Natural killer cell treated with Interleukin-12 subunit alpha and Interleukin-12 subunit beta and Interleukin-15 and Interleukin-18, amount 100 ng/mL, for 72 hours (primary cell): ENCODE measurements around the gene CFAP46. TPM values are rescaled to one million over a fixed set of nuclear protein-coding genes. Genes with fewer than 3 reads are reported as not detected.

Experiments
- ATAC-seq, 2 donors: fragments of 150-1000 bp; cut with Tn5 transposase in 1 of 2; sonication (Bioruptor Pico), chemical (Tn5 transposase) in 1 of 2; 2 replicates each; pipeline ENCODE4 v1.10.0; 2021
- DNase-seq: peaks from one replicate; pipeline ENCODE4 v3.0.0; 2022; ENCODE audit warnings: low spot score
- H3K27ac Mint-ChIP-seq, 2 donors: 1 replicate in 1 of 2; 2 replicates in 1 of 2; pipeline ENCODE4 v1.8.0; 2022; ENCODE audit warnings: mixed read lengths in 2 of 2, mild to moderate bottlenecking in 1 of 2, moderate library complexity in 1 of 2
- H3K27me3 Mint-ChIP-seq, 2 donors: 1 replicate in 1 of 2; 2 replicates in 1 of 2; pipeline ENCODE4 v1.8.0; 2022; ENCODE audit warnings: mixed read lengths in 2 of 2
- H3K36me3 Mint-ChIP-seq: one replicate; pipeline ENCODE4 v1.8.0; 2022; ENCODE audit warnings: mixed read lengths
- H3K4me1 Mint-ChIP-seq, 2 donors: 1 replicate in 1 of 2; 2 replicates in 1 of 2; pipeline ENCODE4 v1.8.0; 2022; ENCODE audit warnings: low read depth in 2 of 2, mixed read lengths in 2 of 2, mild to moderate bottlenecking in 1 of 2
- H3K4me3 Mint-ChIP-seq: one replicate; pipeline ENCODE4 v1.8.0; 2022; ENCODE audit warnings: mixed read lengths
- H3K9me3 Mint-ChIP-seq: 2 replicates; pipeline ENCODE4 v1.8.0; 2022; ENCODE audit warnings: mixed read lengths
- total RNA-seq, 2 donors: library from RNA; stranded (reverse); gene quantifications; one replicate each; pipeline ENCODE4 v1.2.3, GENCODE V29; 2022

The CFAP46 gene
- total RNA-seq, 2 donors from 2014 or later = 0.19 TPM; not detected in 1

- DNase-seq (peak; percentile 37), ATAC-seq (no peak)
- no peak overlapping the region for H3K4me3 Mint-ChIP-seq
- H3K27me3 Mint-ChIP-seq = no peaks in the 10 kb centered on the region
- H3K4me1 Mint-ChIP-seq = no peaks in the 10 kb centered on the region
- H3K27ac Mint-ChIP-seq = no peak overlapping the region
- H3K9me3 Mint-ChIP-seq = no peaks in the 10 kb centered on the region
- no peaks in the 10 kb centered on the region for H3K36me3 Mint-ChIP-seq
Observed at GRCh38 chr10:132919374-132920100, 22.8 kb downstream of the CFAP46 start.

DNA sequence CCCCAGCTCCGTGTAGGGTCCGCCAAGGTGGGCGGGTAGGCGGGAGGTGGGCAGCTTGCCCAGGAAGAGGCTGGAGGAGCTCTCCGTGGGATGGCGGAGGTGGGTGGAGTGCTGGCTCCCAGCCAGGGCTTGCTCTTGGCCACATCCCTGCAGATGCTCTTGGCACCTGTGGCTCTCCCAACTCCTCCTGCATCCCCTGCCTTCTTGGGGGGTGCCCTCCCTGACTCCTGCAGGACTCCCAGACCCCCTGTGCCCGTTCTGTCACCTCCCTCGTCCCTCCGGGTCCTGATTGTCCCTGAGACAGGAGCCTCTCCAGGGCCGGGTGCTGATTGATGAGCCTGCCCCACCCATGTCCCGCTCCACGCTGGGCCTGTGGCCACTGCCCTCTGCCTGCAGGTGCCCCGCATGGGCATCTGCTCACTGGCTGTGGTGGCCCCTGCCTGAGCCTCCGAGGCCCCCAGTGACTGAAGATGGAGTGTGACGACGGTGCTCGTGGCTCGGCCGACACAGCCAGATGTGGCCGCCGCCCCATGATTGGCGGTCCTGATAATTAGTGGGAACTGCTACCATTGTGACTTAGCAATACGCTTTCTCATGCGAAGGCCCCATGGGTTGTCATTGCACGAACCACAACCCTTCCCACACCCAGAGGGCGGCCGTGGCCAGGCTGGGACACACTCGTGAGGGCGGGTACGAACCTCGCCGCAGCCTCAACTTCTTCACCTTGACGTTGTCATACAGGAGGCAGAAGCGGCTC is 23.6 kb downstream of the CFAP46 start:
- no peak for ATAC-seq
- no peak overlapping the region for H3K27ac Mint-ChIP-seq
- no peaks in the 10 kb centered on the region for H3K9me3 Mint-ChIP-seq
- H3K4me1 Mint-ChIP-seq = no peaks in the 10 kb centered on the region
- peak; percentile 58 for DNase-seq
- no peaks in the 10 kb centered on the region for H3K36me3 Mint-ChIP-seq
- no peaks in the 10 kb centered on the region for H3K27me3 Mint-ChIP-seq
- H3K4me3 Mint-ChIP-seq = no peak overlapping the region

DNA sequence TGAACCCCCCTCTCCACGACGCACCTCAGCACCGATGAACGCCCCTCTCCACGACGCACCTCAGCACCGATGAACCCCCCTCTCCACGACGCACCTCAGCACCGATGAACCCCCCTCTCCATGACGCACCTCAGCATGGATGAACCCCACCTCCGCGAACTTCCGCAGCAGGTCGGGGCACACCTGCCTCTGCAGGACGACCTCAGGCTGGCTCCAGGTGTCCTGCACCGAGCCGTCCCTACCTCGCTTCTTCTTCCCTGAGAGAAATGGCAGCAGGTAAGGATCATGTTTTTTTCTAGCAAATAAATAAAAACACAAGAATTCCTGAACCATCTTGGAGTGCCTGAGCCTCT is 24.1 kb downstream of the CFAP46 start:
- no peaks in the 10 kb centered on the region for H3K36me3 Mint-ChIP-seq
- no peak for ATAC-seq
- no peaks in the 10 kb centered on the region for H3K27me3 Mint-ChIP-seq
- H3K9me3 Mint-ChIP-seq = no peaks in the 10 kb centered on the region
- no peak overlapping the region for H3K4me3 Mint-ChIP-seq
- peak; percentile 54 for DNase-seq
- H3K27ac Mint-ChIP-seq = no peak overlapping the region
- no peaks in the 10 kb centered on the region for H3K4me1 Mint-ChIP-seq

- Mint-ChIP-seq H3K4me3 (no peak overlapping the region), H3K27me3 (no peaks in the 10 kb centered on the region), H3K4me1 (peaks cover 0 to 3% of the 10 kb centered on the region in 2 donors), H3K9me3 (no peaks in the 10 kb centered on the region), H3K27ac (no peak overlapping the region), H3K36me3 (no peaks in the 10 kb centered on the region)
- DNase-seq (peak; percentile 37), ATAC-seq (no peak)
Observed at GRCh38 chr10:132916956-132917666, 25.3 kb downstream of the CFAP46 start.

GRCh38 chr10:132916421-132916841 is 25.9 kb downstream of the CFAP46 start:
- H3K9me3 Mint-ChIP-seq = no peaks in the 10 kb centered on the region
- H3K27me3 Mint-ChIP-seq = no peaks in the 10 kb centered on the region
- peaks cover 0 to 6% of the 10 kb centered on the region in 2 donors for H3K4me1 Mint-ChIP-seq
- no peak overlapping the region for H3K4me3 Mint-ChIP-seq
- H3K36me3 Mint-ChIP-seq = no peaks in the 10 kb centered on the region
- DNase-seq (no peak), ATAC-seq (no peak)
- no peak overlapping the region for H3K27ac Mint-ChIP-seq

DNA sequence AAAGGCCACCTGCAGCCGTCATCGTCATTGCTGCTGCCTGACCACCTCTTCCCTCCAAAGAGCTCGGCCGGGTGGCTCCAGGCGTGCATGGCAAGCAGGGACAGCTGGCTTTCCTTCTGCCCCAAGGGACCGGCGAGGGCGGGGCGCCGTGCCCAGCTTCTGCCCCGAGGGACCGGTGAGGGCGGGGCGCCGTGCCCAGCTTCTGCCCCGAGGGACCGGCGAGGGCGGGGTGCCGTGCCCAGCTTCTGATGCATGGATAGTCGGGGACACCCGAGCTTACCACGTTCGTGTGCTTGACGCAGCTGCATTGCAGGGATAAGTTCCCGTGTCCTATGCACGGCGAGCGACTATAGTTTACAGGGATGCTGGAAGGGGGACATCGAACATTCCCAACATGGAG is 27.0 kb downstream of the CFAP46 start:
- H3K27ac Mint-ChIP-seq = no peak overlapping the region
- no peak for DNase-seq

GRCh38 chr10:132914732-132915131 is 27.6 kb downstream of the CFAP46 start:
- DNase-seq = no peak

More for the DNA sequence above, 27.0 kb downstream of the CFAP46 start:
- Mint-ChIP-seq H3K9me3 (no peaks in the 10 kb centered on the region), H3K4me1 (peaks cover 0 to 6% of the 10 kb centered on the region in 2 donors), H3K4me3 (no peak overlapping the region), H3K36me3 (no peaks in the 10 kb centered on the region), H3K27me3 (no peaks in the 10 kb centered on the region)
- no peak for ATAC-seq

GRCh38 chr10:132913559-132914115 is 28.7 kb downstream of the CFAP46 start:
- no peaks in the 10 kb centered on the region for H3K36me3 Mint-ChIP-seq
- DNase-seq = no peak
- H3K9me3 Mint-ChIP-seq = no peaks in the 10 kb centered on the region
- H3K27ac Mint-ChIP-seq = no peak overlapping the region
- peaks cover 0 to 6% of the 10 kb centered on the region in 2 donors for H3K4me1 Mint-ChIP-seq
- no peak overlapping the region for H3K4me3 Mint-ChIP-seq
- ATAC-seq = no peak
- H3K27me3 Mint-ChIP-seq = no peaks in the 10 kb centered on the region

More at GRCh38 chr10:132914732-132915131, 27.6 kb downstream of the CFAP46 start:
- no peak overlapping the region for H3K4me3 Mint-ChIP-seq
- H3K27ac Mint-ChIP-seq = no peak overlapping the region
- H3K36me3 Mint-ChIP-seq = no peaks in the 10 kb centered on the region
- H3K9me3 Mint-ChIP-seq = no peaks in the 10 kb centered on the region
- peaks cover 0 to 6% of the 10 kb centered on the region in 2 donors for H3K4me1 Mint-ChIP-seq
- H3K27me3 Mint-ChIP-seq = no peaks in the 10 kb centered on the region
- no peak for ATAC-seq

DNA sequence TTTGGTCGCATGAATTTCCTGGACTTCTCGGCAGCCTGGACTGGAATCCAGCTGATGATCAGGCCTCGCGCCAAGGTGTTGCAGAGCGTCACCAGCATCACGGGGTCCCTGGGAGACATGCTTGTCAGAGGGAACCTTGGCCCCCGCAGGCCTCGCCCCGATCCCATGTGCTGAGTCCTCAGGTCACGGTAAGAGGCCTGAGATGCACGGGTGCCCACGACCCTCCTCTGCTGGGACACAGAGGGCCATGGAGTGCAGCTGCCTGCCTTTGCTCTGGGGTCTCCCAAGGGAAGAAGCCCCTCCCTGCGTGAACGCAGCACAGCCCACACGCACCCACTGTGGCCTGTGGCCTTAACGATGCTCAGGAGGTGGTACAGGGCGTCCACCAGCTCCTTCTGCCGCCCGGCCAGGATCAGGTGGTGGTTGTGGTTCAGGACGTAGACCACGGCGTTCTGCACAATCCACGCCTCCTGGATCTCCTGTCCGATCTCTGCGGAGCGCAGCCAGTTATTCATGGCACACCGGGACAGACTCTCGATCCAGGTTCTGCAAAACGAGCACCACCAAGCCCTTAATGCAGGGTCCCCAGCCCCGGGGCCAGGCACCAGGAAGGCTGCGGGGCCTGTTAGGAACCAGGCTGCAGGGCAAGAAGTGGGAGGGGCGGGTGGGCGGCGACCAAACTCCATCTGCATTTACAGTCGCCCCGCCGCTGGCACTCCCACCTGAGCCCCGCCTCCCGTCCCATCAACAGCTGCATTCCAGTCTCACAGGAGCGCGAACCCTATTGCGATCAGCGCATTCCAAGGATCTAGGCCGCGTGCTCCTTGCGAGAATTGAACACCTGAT is 29.4 kb downstream of the CFAP46 start:
- Mint-ChIP-seq H3K4me3 (no peak overlapping the region), H3K27me3 (no peaks in the 10 kb centered on the region), H3K9me3 (no peaks in the 10 kb centered on the region), H3K36me3 (no peaks in the 10 kb centered on the region), H3K27ac (no peak overlapping the region), H3K4me1 (peaks cover 0 to 6% of the 10 kb centered on the region in 2 donors)
- ATAC-seq = no peak
- no peak for DNase-seq

- no peak overlapping the region for H3K4me3 Mint-ChIP-seq
- H3K27ac Mint-ChIP-seq = no peak overlapping the region
- DNase-seq = no peak
- H3K27me3 Mint-ChIP-seq = no peaks in the 10 kb centered on the region
- H3K4me1 Mint-ChIP-seq = peaks cover 0 to 6% of the 10 kb centered on the region in 2 donors
- no peak for ATAC-seq
- H3K9me3 Mint-ChIP-seq = no peaks in the 10 kb centered on the region
- no peaks in the 10 kb centered on the region for H3K36me3 Mint-ChIP-seq
Observed at GRCh38 chr10:132912225-132912712, 30.1 kb downstream of the CFAP46 start.

DNA sequence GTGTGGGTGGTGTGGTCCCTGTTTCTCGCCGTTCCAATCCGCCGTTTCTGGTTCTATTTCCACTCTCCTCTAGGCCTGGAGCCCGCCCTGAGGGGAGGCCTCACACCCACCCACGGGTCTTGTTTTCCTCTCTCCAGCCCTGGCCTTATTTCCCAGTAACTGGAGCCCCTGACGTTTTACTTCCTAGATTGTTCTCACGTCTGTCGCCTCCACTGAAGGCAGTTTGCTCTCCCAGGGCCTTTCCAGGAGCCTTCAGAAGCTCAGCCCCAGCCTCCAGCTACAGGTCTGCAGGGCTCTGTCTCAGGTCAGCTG is 30.6 kb downstream of the CFAP46 start:
- Mint-ChIP-seq H3K4me3 (no peak overlapping the region), H3K4me1 (peaks cover 0 to 6% of the 10 kb centered on the region in 2 donors), H3K9me3 (no peaks in the 10 kb centered on the region), H3K27me3 (no peaks in the 10 kb centered on the region), H3K27ac (no peak overlapping the region), H3K36me3 (no peaks in the 10 kb centered on the region)
- ATAC-seq (no peak), DNase-seq (no peak)

- Mint-ChIP-seq H3K27me3 (no peaks in the 10 kb centered on the region), H3K36me3 (no peaks in the 10 kb centered on the region), H3K27ac (no peak overlapping the region), H3K9me3 (no peaks in the 10 kb centered on the region), H3K4me3 (no peak overlapping the region), H3K4me1 (peaks cover 0 to 6% of the 10 kb centered on the region in 2 donors)
- ATAC-seq = no peak
- no peak for DNase-seq
Observed at GRCh38 chr10:132910901-132911785, 31.2 kb downstream of the CFAP46 start.
